Calu3 (cell line): Measurements from ENCODE around the gene RNF227. TPM values are rescaled to one million over a fixed set of nuclear protein-coding genes. Genes with fewer than 3 reads are reported as not detected.

Experiments used
- BruUV-seq: library from RNA; stranded (reverse); fragments of 400-500 nt; replicated peaks from 2 replicates; lab custom pipeline; 2021; lab: Mats Ljungman, UMichigan
- CTCF ChIA-PET: fragments of 300-600 bp; sonication (Branson Sonifier 250); formaldehyde crosslinking; loops from one replicate; lab custom pipeline; 2022; ENCODE audit warnings: antibody characterized with exemption; lab: Charles Lee
- DNase-seq: peaks from one replicate; pipeline ENCODE4 v3.0.0; 2022
- H3K27ac Mint-ChIP-seq: one replicate; pipeline ENCODE4 v1.8.0; 2022; ENCODE audit warnings: mixed read lengths; ENCODE audit not compliant: unreplicated experiment
- H3K27me3 Mint-ChIP-seq: one replicate; pipeline ENCODE4 v1.8.0; 2022; ENCODE audit warnings: mixed read lengths; ENCODE audit not compliant: unreplicated experiment
- H3K36me3 Mint-ChIP-seq: one replicate; pipeline ENCODE4 v1.8.0; 2022; ENCODE audit warnings: mild to moderate bottlenecking, moderate library complexity, mixed read lengths; ENCODE audit not compliant: insufficient read depth, unreplicated experiment
- H3K4me1 Mint-ChIP-seq: one replicate; pipeline ENCODE4 v1.8.0; 2022; ENCODE audit warnings: mild to moderate bottlenecking, low read depth, mixed read lengths; ENCODE audit not compliant: unreplicated experiment
- H3K4me3 Mint-ChIP-seq: one replicate; pipeline ENCODE4 v1.8.0; 2022; ENCODE audit warnings: mild to moderate bottlenecking, low read depth, moderate library complexity, mixed read lengths; ENCODE audit not compliant: unreplicated experiment
- H3K9me3 Mint-ChIP-seq: one replicate; pipeline ENCODE4 v1.8.0; 2022; ENCODE audit warnings: low read depth, mixed read lengths; ENCODE audit not compliant: unreplicated experiment
- intact Hi-C: fragments of 100-400 bp; cut with micrococcal nuclease; formaldehyde crosslinking; loops from one replicate; pipeline ENCODE4 v1.10.0; 2022; ENCODE audit not compliant: unreplicated experiment
- total RNA-seq: library from RNA; stranded (reverse); gene quantifications from 2 replicates; pipeline ENCODE4 v1.2.3, GENCODE V29; 2022
- TF ChIP-seq, protein P1 (sequence below): fragments of 200-600 bp; IDR thresholded peaks from one replicate; pipeline ENCODE4 v1.8.0; 2022; ENCODE audit warnings: antibody characterized with exemption; ENCODE audit not compliant: unreplicated experiment

RNF227 gene
- total RNA-seq, 1 experiment from 2014 or later: 2.0 TPM

DNA sequence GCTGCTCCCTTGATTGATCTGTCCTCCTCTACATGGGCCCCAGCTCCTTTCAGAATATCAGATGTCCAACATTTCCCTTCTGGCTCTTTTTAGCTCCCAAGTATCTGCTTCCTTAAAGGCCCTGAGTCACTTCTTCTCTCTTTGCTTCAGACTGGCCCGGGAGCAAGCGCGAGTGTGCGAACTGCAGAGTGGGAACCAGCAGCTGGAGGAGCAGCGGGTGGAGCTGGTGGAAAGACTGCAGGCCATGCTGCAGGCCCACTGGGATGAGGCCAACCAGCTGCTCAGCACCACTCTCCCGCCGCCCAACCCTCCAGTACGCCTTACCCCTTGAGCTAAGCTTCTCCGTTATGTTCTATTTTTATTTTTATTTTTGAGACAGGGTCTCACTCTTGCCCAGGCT, 28.2 kb upstream of the RNF227 start:
- Mint-ChIP-seq H3K36me3 (peaks cover 25% of the 10 kb centered on the region), H3K27ac (no peak overlapping the region), H3K4me1 (no peaks in the 10 kb centered on the region), H3K27me3 (no peaks in the 10 kb centered on the region), H3K4me3 (no peak overlapping the region), H3K9me3 (no peaks in the 10 kb centered on the region)
- no peak for DNase-seq
- intact Hi-C loops: no loop called here
- CTCF ChIA-PET: interaction anchor here (0.6 kb wide), 1 partner anchor 89 kb away, joined by 6 read pairs; no protein-coding TSS in a partner anchor
- no TSS peak for BruUV-seq
- TF ChIP-seq, protein P1, sequence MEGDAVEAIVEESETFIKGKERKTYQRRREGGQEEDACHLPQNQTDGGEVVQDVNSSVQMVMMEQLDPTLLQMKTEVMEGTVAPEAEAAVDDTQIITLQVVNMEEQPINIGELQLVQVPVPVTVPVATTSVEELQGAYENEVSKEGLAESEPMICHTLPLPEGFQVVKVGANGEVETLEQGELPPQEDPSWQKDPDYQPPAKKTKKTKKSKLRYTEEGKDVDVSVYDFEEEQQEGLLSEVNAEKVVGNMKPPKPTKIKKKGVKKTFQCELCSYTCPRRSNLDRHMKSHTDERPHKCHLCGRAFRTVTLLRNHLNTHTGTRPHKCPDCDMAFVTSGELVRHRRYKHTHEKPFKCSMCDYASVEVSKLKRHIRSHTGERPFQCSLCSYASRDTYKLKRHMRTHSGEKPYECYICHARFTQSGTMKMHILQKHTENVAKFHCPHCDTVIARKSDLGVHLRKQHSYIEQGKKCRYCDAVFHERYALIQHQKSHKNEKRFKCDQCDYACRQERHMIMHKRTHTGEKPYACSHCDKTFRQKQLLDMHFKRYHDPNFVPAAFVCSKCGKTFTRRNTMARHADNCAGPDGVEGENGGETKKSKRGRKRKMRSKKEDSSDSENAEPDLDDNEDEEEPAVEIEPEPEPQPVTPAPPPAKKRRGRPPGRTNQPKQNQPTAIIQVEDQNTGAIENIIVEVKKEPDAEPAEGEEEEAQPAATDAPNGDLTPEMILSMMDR: no peak

- CTCF ChIA-PET: no interaction called here
- H3K36me3 Mint-ChIP-seq: peaks cover 23% of the 10 kb centered on the region
- BruUV-seq: no TSS peak
- no peak overlapping the region for H3K4me3 Mint-ChIP-seq
- H3K27me3 Mint-ChIP-seq: no peaks in the 10 kb centered on the region
- TF ChIP-seq, protein P1: no peak
- intact Hi-C loops: no loop called here
- no peaks in the 10 kb centered on the region for H3K4me1 Mint-ChIP-seq
- no peak overlapping the region for H3K27ac Mint-ChIP-seq
- no peaks in the 10 kb centered on the region for H3K9me3 Mint-ChIP-seq
- no peak for DNase-seq
Measured at GRCh38 chr17:7943291-7943690, 27.2 kb upstream of the RNF227 start.

GRCh38 chr17:7940743-7941142, 24.7 kb upstream of the RNF227 start:
- Mint-ChIP-seq H3K27ac (no peak overlapping the region), H3K9me3 (no peaks in the 10 kb centered on the region), H3K4me1 (no peaks in the 10 kb centered on the region), H3K36me3 (peaks cover 21% of the 10 kb centered on the region), H3K4me3 (no peak overlapping the region), H3K27me3 (no peaks in the 10 kb centered on the region)
- TF ChIP-seq, protein P1: no peak
- CTCF ChIA-PET: no interaction called here
- BruUV-seq: no TSS peak
- no peak for DNase-seq
- intact Hi-C loops: no loop called here

- CTCF ChIA-PET: no interaction called here
- H3K36me3 Mint-ChIP-seq: peaks cover 28% of the 10 kb centered on the region
- no TSS peak for BruUV-seq
Measured at GRCh38 chr17:7940034-7940433, 23.9 kb upstream of the RNF227 start.

More at GRCh38 chr17:7940034-7940433, 23.9 kb upstream of the RNF227 start:
- DNase-seq: no peak
- TF ChIP-seq, protein P1: no peak
- Mint-ChIP-seq H3K27me3 (no peaks in the 10 kb centered on the region), H3K4me3 (no peak overlapping the region), H3K27ac (no peak overlapping the region), H3K4me1 (no peaks in the 10 kb centered on the region), H3K9me3 (no peaks in the 10 kb centered on the region)
- intact Hi-C loops: no loop called here
